WERI-Rb-1 (cell line): ENCODE results near the gene ABCG8.

ENCODE experiments used
- DNase-seq: peaks from one replicate; pipeline ENCODE4 v3.0.0-alpha.2; 2020
- H3K27ac ChIP-seq: fragments of 250-450 bp; sonication (Bioruptor Pico); 2 replicates; pipeline ENCODE4 v1.5.1; 2020; ENCODE audit warnings: mild to moderate bottlenecking, moderate library complexity
- H3K27me3 ChIP-seq: fragments of 250-450 bp; sonication (Bioruptor Pico); 2 replicates; pipeline ENCODE4 v1.5.1; 2021; ENCODE audit warnings: mild to moderate bottlenecking, low read depth, moderate library complexity; ENCODE audit not compliant: insufficient read depth, severe bottlenecking
- H3K36me3 ChIP-seq: fragments of 250-450 bp; sonication (Bioruptor Pico); 2 replicates; pipeline ENCODE4 v1.5.1; 2020; ENCODE audit warnings: mild to moderate bottlenecking, moderate library complexity
- H3K4me3 ChIP-seq: 2 replicates; pipeline ENCODE4 v1.5.1; 2011; ENCODE audit warnings: low read depth, mild to moderate bottlenecking, control low read depth, low read length
- H3K9me3 ChIP-seq: fragments of 250-450 bp; sonication (Bioruptor Pico); 2 replicates; pipeline ENCODE4 v1.5.1; 2021; ENCODE audit warnings: mild to moderate bottlenecking, moderate library complexity; ENCODE audit not compliant: severe bottlenecking
- CTCF ChIP-seq: IDR thresholded peaks from 2 replicates; pipeline ENCODE4 v1.5.1; 2011; ENCODE audit warnings: low read depth, mild to moderate bottlenecking, control low read depth, inconsistent platforms, low read length

ABCG8 gene

DNA sequence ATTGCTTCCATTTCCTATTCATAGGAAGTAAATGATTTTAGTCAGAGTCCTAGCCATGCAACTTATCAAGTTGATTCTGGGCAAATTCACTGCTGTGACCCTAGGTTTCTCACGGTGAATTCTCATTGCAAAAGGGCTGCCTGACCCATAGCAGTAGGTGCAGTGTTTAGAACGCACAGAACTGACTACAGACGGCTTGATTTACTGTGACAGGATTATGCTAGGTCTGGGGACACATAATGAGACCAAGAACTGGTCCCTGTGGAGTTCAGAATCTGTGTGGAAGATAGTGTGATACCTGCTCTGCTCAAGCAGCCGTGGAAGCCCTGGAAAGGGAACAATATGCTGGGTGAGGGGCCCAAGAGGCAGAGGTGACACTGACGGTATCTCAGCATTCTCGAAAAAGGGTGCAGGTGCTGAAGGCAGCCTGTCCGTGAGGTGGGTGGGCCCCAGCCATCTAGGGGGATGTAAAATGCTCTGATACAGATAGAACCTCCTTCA, 46.4 kb downstream of the ABCG8 start:
- no peaks in the 10 kb centered on the region for H3K27me3 ChIP-seq
- H3K9me3 ChIP-seq, result no peaks in the 10 kb centered on the region
- no peak overlapping the region for H3K4me3 ChIP-seq
- TF ChIP-seq CTCF, result no peak
- no peak overlapping the region for H3K27ac ChIP-seq
- H3K36me3 ChIP-seq, result peaks cover 35% of the 10 kb centered on the region
- no peak for DNase-seq

- H3K9me3 ChIP-seq, result no peaks in the 10 kb centered on the region
- peaks cover 55% of the 10 kb centered on the region for H3K36me3 ChIP-seq
- no peak overlapping the region for H3K4me3 ChIP-seq
- TF ChIP-seq CTCF, result no peak
- no peak overlapping the region for H3K27ac ChIP-seq
- H3K27me3 ChIP-seq, result no peaks in the 10 kb centered on the region
- no peak for DNase-seq
Observed at GRCh38 chr2:43887176-43887575, 48.4 kb downstream of the ABCG8 start.

DNA sequence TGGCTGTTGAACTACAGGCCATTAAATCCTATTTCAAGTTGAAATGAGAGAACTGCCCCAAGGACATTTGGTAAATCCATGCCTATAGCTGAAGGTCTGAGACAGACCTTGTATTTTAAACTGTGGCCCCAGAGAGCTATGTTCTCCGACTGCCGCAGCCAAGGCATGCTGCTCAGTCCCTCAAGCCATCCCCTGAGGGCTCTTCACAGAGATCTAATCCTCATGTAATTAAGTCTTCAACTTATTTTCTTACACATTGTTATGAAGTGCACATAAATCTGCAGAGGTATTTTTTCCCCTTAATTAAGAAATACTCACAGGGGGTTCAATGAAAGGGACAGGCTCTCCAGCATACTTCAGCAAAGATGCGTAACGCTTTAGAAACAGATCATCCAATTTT, 50.6 kb downstream of the ABCG8 start:
- no peak for DNase-seq
- no peak for TF ChIP-seq CTCF
- Histone ChIP-seq H3K27me3 (no peaks in the 10 kb centered on the region), H3K27ac (no peak overlapping the region), H3K4me3 (no peak overlapping the region), H3K36me3 (peaks cover 77% of the 10 kb centered on the region), H3K9me3 (no peaks in the 10 kb centered on the region)

GRCh38 chr2:43890855-43891254, 52.1 kb downstream of the ABCG8 start:
- TF ChIP-seq CTCF, result no peak
- Histone ChIP-seq H3K36me3 (peaks cover 92% of the 10 kb centered on the region), H3K4me3 (no peak overlapping the region), H3K27me3 (no peaks in the 10 kb centered on the region), H3K9me3 (no peaks in the 10 kb centered on the region), H3K27ac (no peak overlapping the region)
- DNase-seq, result no peak

DNA sequence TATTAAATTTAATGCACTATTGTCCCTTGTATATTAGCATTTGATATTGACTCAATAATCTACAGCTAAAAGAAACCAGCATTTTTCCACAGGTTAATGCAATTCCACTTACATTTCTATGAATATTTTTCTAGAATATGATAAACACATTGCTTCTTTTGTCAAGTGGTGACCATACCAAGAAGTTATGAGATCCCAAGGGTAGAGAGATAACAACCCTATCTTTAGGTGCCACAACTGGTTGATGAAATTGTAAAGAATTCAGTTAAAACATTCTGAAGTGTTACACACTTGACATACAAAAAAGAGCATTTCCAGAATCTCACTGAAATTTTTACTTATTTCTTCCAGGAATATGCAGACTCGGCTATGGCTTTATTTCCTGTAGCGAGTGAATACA, 56.0 kb downstream of the ABCG8 start:
- TF ChIP-seq CTCF, result no peak
- Histone ChIP-seq H3K4me3 (no peak overlapping the region), H3K36me3 (peaks cover 95% of the 10 kb centered on the region), H3K27ac (no peak overlapping the region), H3K27me3 (no peaks in the 10 kb centered on the region), H3K9me3 (no peaks in the 10 kb centered on the region)
- DNase-seq, result no peak

DNA sequence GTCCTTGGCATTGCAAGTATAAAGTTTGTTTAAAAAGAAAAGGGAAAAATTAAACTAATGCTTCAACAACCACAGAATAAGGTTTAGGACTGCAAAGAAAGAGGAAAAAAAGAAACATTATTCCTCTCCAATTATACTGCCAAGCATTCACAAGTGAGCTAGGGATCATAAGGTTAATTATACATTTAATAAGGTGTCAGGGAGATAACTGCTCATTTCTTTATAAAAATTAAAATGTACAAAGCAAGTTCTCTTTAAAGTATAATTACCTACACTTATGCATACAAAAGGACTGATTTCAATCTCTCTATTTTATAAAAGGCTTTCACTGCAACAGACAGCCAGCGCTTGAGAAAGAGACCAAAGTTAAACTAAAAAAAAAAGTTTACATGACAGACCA, 58.1 kb downstream of the ABCG8 start:
- TF ChIP-seq CTCF, result no peak
- Histone ChIP-seq H3K36me3 (peaks cover 91% of the 10 kb centered on the region), H3K27me3 (no peaks in the 10 kb centered on the region), H3K9me3 (no peaks in the 10 kb centered on the region), H3K27ac (no peak overlapping the region), H3K4me3 (no peak overlapping the region)
- DNase-seq, result no peak
